Activated T-cell treated with anti-CD3 and anti-CD28 coated beads, Interleukin-2, amount 50 U/mL, for 4 hours (primary cell): ENCODE data around the gene DSCAML1. TPM values are rescaled to one million over a fixed set of nuclear protein-coding genes. Genes with fewer than 3 reads are reported as not detected.

Experiments
- ATAC-seq, 2 donors: fragments of 200-7000 bp; cut with Tn5 transposase; one replicate each; pipeline ENCODE4 v1.10.0; 2021
- DNase-seq: peaks from one replicate; pipeline ENCODE4 v3.0.0-alpha.2; 2020
- H3K27me3 Mint-ChIP-seq: one replicate; pipeline ENCODE4 v1.8.0; 2021; ENCODE audit warnings: low read depth, mixed read lengths
- H3K36me3 Mint-ChIP-seq: one replicate; pipeline ENCODE4 v1.8.0; 2022; ENCODE audit warnings: mixed read lengths; ENCODE audit not compliant: insufficient read depth
- H3K4me1 Mint-ChIP-seq: one replicate; pipeline ENCODE4 v1.8.0; 2021; ENCODE audit warnings: low read depth, mixed read lengths
- H3K4me3 Mint-ChIP-seq: one replicate; pipeline ENCODE4 v1.8.0; 2021; ENCODE audit warnings: mild to moderate bottlenecking, moderate library complexity, mixed read lengths
- H3K9me3 Mint-ChIP-seq: one replicate; pipeline ENCODE4 v1.8.0; 2021; ENCODE audit warnings: mixed read lengths
- total RNA-seq, 3 donors: library from RNA; stranded (reverse); gene quantifications; one replicate each; pipeline ENCODE4 v1.2.1, GENCODE V29; 2021

The DSCAML1 gene
- total RNA-seq, 3 donors from 2014 or later: not detected

- H3K36me3 Mint-ChIP-seq: peaks cover 49% of the 10 kb centered on the region
- H3K4me3 Mint-ChIP-seq: no peak overlapping the region
- DNase-seq (no peak), ATAC-seq (no peak)
- H3K4me1 Mint-ChIP-seq: no peaks in the 10 kb centered on the region
- no peaks in the 10 kb centered on the region for H3K9me3 Mint-ChIP-seq
- H3K27me3 Mint-ChIP-seq: no peaks in the 10 kb centered on the region
These were observed 404.9 kb downstream of the DSCAML1 start for GRCh38 chr11:117392001-117392690.

- ATAC-seq: no peak
- DNase-seq: no peak
- Mint-ChIP-seq H3K9me3 (no peaks in the 10 kb centered on the region), H3K4me3 (no peak overlapping the region), H3K4me1 (no peaks in the 10 kb centered on the region), H3K27me3 (no peaks in the 10 kb centered on the region), H3K36me3 (peaks cover 45% of the 10 kb centered on the region)
These were observed 405.8 kb downstream of the DSCAML1 start for GRCh38 chr11:117391181-117391580.

DNA sequence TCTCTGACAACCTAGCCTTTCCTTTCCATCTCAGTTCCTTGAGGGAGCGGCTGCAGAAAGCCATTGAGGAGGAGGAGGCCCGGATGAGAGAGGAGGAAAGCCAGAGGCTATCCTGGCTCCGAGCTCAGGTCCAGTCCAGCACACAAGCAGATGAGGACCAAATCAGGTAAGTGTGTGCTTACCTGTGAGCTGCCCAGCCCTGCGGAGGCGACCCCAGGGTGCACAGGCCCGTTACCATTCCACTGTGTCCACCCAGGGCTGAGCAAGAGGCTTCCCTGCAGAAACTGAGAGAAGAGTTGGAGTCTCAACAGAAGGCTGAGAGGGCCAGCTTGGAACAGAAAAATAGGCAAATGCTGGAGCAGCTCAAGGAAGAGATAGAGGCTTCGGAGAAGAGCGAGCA lies 406.3 kb downstream of the DSCAML1 start:
- Mint-ChIP-seq H3K4me1 (no peaks in the 10 kb centered on the region), H3K9me3 (no peaks in the 10 kb centered on the region), H3K36me3 (peaks cover 44% of the 10 kb centered on the region), H3K4me3 (no peak overlapping the region), H3K27me3 (no peaks in the 10 kb centered on the region)
- ATAC-seq: no peak
- DNase-seq: no peak

- no peak for ATAC-seq
- no peaks in the 10 kb centered on the region for H3K9me3 Mint-ChIP-seq
- H3K27me3 Mint-ChIP-seq: no peaks in the 10 kb centered on the region
- H3K4me1 Mint-ChIP-seq: no peaks in the 10 kb centered on the region
- DNase-seq: no peak
- H3K36me3 Mint-ChIP-seq: peaks cover 46% of the 10 kb centered on the region
- no peak overlapping the region for H3K4me3 Mint-ChIP-seq
These were observed 408.8 kb downstream of the DSCAML1 start for GRCh38 chr11:117387992-117388755.

DNA sequence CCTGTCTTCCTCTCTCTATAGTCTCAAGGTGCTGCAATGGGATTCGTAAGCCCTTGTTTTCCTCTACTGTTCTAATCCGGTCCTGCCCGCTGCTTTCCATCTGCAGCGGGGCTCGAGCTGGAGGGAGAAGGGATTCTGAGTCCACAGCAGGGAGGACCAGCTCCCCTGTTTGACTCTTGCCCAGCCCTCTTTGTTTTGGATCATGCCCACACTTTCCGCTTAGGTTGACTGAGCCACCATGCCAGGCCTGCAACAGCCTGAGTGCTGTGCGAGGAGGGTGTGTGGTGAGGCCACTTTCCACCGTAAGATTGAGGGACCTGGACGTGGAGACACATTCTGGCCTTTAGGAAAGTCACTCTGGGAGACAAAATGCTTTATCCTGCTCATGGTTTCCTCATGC lies 411.1 kb downstream of the DSCAML1 start:
- no peak for ATAC-seq

DNA sequence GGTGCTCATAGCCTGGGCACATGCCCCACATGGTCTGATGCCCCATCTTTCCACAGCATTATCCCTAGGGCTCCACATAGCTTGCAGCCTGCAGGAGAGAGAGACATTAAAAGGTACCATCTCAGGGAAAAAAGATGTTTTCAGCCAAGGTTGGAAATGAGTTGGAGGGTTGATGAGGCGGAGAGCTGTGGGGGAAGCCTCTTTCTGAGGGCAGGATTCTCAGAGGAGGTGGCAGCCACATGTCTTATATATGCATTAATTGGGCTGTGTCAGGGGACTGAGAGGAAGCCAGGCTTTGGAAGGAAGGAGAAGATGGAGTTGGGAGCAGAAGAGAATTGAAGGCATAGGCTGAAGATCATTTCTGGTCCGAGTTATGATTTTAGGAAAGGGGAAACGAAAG lies 411.5 kb downstream of the DSCAML1 start:
- H3K4me1 Mint-ChIP-seq: no peaks in the 10 kb centered on the region
- peaks cover 45% of the 10 kb centered on the region for H3K36me3 Mint-ChIP-seq
- H3K9me3 Mint-ChIP-seq: no peaks in the 10 kb centered on the region
- H3K27me3 Mint-ChIP-seq: no peaks in the 10 kb centered on the region
- DNase-seq (no peak), ATAC-seq (no peak)
- no peak overlapping the region for H3K4me3 Mint-ChIP-seq

More for the DNA sequence above, 411.1 kb downstream of the DSCAML1 start:
- no peak for DNase-seq
- peaks cover 43% of the 10 kb centered on the region for H3K36me3 Mint-ChIP-seq
- no peak overlapping the region for H3K4me3 Mint-ChIP-seq
- no peaks in the 10 kb centered on the region for H3K9me3 Mint-ChIP-seq
- H3K27me3 Mint-ChIP-seq: no peaks in the 10 kb centered on the region
- no peaks in the 10 kb centered on the region for H3K4me1 Mint-ChIP-seq

DNA sequence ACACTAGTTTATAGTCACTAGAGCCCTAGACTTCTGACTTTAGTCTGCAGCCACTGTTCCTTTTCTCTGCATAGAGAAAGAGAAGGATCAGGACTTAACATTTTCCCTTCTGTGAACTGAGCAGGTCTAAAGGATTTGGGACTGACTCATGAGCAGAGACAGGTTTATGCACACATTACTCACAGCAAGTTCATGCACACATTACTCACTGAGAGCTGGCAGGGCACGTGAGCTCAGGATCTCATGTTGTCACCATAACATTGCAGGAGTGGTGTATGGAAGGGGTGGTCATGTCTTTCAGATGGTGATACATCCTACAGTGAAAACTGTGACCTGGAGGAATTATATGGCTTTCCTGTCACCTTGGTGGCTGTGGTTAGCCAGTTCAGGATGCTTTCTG lies 413.0 kb downstream of the DSCAML1 start:
- peaks cover 43% of the 10 kb centered on the region for H3K36me3 Mint-ChIP-seq
- DNase-seq: no peak
- H3K27me3 Mint-ChIP-seq: no peaks in the 10 kb centered on the region
- ATAC-seq: no peak
- H3K4me1 Mint-ChIP-seq: no peaks in the 10 kb centered on the region
- H3K4me3 Mint-ChIP-seq: no peak overlapping the region
- no peaks in the 10 kb centered on the region for H3K9me3 Mint-ChIP-seq

GRCh38 chr11:117382746-117383145 lies 414.3 kb downstream of the DSCAML1 start:
- H3K27me3 Mint-ChIP-seq: no peaks in the 10 kb centered on the region
- ATAC-seq (no peak), DNase-seq (no peak)
- peaks cover 40% of the 10 kb centered on the region for H3K36me3 Mint-ChIP-seq
- H3K9me3 Mint-ChIP-seq: no peaks in the 10 kb centered on the region
- H3K4me1 Mint-ChIP-seq: no peaks in the 10 kb centered on the region
- no peak overlapping the region for H3K4me3 Mint-ChIP-seq

- Mint-ChIP-seq H3K9me3 (no peaks in the 10 kb centered on the region), H3K36me3 (peaks cover 40% of the 10 kb centered on the region), H3K27me3 (no peaks in the 10 kb centered on the region), H3K4me1 (no peaks in the 10 kb centered on the region), H3K4me3 (no peak overlapping the region)
- DNase-seq (no peak), ATAC-seq (no peak)
These were observed 415.3 kb downstream of the DSCAML1 start for GRCh38 chr11:117381481-117382387.

- Mint-ChIP-seq H3K36me3 (peaks cover 45% of the 10 kb centered on the region), H3K27me3 (no peaks in the 10 kb centered on the region), H3K4me1 (no peaks in the 10 kb centered on the region), H3K4me3 (no peak overlapping the region), H3K9me3 (no peaks in the 10 kb centered on the region)
- DNase-seq: no peak
- ATAC-seq: no peak
These were observed 416.3 kb downstream of the DSCAML1 start for GRCh38 chr11:117380676-117381075.

DNA sequence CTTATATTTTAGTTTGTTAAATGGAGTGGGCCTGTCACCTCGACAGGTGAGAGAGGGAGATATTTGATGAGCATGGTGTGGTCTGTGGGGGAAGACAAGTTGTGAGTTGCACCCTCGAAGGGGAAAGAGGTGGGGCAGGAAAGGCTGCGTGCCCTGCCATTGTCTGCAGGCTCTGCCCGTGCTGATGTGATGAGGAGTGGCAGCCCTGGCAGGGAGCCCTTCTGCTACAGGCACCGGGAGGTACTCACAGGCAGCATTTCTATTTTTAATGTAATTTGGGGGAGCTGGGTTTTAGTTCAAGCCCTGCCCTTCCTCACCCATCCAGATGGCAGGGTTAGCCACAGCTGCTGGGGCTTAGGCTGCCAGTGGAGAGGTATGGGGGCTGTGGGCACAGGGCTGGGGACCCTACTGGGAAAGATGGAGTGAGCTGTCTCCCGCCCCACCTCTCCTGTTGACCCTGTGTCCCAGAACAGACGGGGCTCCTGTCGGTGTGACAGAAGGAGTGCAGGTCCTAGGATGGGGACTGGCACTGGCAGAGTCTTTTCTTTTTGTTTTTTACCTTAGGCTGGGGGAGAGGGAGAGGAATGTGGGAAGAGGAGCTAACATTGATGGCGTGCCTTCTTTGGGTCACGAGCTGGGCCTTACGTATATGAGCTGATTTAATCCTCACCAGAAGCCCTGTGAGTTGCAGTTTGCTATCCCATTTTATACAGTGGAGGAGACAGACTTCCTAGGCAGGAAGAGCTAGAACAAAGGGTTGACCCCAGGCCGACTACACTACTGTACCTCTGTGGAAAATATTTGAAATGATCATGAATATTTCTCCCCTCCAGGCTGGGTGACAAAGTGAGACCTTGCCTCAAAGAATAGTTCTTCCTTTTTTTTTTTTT lies 417.8 kb downstream of the DSCAML1 start:
- no peak for DNase-seq
- no peak for ATAC-seq
- peaks cover 53% of the 10 kb centered on the region for H3K36me3 Mint-ChIP-seq
- H3K4me1 Mint-ChIP-seq: no peaks in the 10 kb centered on the region
- H3K27me3 Mint-ChIP-seq: no peaks in the 10 kb centered on the region
- H3K4me3 Mint-ChIP-seq: no peak overlapping the region
- no peaks in the 10 kb centered on the region for H3K9me3 Mint-ChIP-seq
